Activated CD8-positive, alpha-beta memory T cell treated with anti-CD3 and anti-CD28 coated beads for 24 hours (primary cell): Measurements from ENCODE around the gene TRERF1.
A peak's percentile ranks its signal among the peaks of the same experiment; 100 is the strongest.

ENCODE experiments used
- DNase-seq: peaks from one replicate; pipeline ENCODE4 v3.0.0-alpha.2; 2020

TRERF1 gene

GRCh38 chr6:42366011-42366705 is 85.6 kb downstream of the TRERF1 start:
- no peak for DNase-seq

DNA sequence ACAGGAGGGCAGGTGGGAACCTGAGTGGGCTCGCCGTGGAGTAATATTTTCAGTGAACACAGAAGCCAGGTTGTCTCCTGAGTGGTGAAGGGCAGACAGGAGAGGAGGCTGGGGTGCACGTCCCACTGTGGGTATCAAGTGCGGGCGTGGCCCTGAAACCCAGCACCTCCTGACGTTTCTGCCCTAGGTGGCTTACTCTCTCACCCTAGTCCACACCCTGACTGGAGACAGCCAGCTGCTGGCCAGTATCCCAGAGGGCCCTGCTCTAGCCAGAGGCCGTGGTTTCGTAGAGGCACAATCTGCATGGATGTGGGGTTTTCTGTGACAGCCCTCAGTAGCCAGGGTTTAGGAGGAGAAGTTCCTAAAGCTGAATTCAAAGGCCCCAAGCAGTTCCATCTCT is 86.7 kb downstream of the TRERF1 start:
- no peak for DNase-seq

- no peak for DNase-seq
Measured at GRCh38 chr6:42363926-42364849, 87.5 kb downstream of the TRERF1 start.

GRCh38 chr6:42361036-42361435 is 90.7 kb downstream of the TRERF1 start:
- DNase-seq = no peak

DNA sequence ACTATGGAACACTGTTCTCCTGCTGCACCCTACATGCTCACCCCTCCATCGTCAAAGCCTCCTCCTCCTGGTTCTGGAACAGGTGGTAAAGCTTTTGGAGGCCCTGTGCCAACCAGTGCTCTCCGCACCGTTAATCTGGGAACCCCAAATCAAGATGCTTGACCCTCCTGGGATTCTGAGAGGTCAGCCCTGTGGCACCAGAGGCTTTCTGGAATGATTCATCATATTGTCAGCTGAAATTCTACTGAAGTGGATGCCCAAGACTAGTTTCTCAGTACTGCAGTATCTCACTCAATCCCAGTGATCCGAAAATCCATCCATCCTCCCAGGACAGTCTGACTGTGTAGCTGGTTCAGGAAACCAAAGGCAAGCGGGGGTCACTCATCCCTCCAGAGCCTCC is 92.7 kb downstream of the TRERF1 start:
- DNase-seq = no peak

GRCh38 chr6:42355416-42355815 is 96.3 kb downstream of the TRERF1 start:
- no peak for DNase-seq

- no peak for DNase-seq
Measured at GRCh38 chr6:42354702-42355101, 97.0 kb downstream of the TRERF1 start.

DNA sequence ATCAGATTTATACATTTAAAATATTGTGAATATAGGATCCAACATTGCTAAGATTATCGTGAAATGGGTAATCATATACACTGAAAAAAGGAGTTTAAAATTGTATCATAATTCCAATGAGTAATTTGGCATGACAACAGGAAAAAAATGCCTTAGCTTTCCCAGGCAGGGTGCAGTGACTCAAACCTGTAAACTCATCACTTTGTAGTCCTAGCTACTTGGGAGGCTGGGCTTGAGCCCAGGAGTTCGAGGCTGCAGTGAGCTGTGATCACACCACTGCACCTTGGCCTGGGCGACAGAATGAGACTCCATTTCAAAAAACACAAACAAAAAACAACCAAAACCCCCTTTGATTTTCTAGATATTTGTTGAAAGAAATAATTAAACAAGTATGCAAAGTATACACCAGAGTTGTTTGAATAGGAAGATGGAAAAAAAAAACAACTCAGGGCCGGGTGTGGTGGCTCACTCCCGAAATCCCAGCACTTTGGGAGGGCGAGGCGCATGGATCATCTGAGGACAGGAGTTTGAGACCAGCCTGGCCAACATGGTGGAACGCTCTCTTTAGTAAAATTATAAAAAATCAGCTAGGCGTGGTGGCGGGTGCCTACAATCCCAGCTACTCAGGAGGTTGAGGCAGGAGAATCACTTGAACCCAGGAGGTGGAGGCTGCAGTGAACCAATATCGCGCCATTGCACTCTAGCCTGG is 98.7 kb downstream of the TRERF1 start:
- DNase-seq = no peak

GRCh38 chr6:42350911-42351310 is 100.8 kb downstream of the TRERF1 start:
- DNase-seq = no peak

- DNase-seq = no peak
Measured at GRCh38 chr6:42349753-42350511, 101.8 kb downstream of the TRERF1 start.

DNA sequence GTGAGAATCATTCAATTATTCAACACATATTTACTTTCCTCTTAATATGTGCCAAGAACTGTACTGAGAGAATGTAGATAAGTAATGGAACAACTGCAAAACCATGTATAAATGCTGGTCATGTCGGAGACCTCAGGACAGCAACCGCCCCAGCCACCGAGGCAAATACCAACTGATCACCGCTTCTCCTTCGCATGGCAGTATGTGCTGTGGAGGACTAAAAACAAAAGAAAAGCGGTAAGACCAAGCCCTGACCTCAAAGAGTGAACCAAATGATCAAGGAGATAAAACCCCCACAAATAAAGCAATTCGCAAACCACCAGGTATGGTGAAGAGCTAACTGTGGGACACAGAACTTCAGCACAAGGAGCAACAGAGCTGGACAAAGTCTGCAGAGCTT is 104.3 kb downstream of the TRERF1 start:
- DNase-seq = peak; percentile 51

GRCh38 chr6:42345696-42346416 is 105.9 kb downstream of the TRERF1 start:
- peak; percentile 75 for DNase-seq

DNA sequence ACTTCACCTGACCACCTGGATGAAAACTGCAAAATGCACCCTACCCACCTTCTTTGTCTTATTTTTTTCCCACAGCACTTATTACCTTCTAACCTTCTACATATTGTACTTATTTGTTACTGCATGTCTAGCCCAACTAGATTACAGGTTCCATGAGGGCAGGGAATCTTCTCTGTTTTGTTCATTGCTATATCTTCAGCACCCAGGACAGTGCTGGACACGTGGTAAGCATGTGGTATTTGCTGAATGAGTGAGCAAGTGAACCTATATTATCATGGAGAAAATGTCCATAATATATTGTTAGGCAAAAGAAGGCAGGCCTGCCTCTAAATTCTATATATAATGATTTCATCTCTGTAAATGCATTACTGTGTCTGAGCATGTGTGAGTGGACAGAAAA is 107.0 kb downstream of the TRERF1 start:
- DNase-seq = no peak

- no peak for DNase-seq
Measured at GRCh38 chr6:42341771-42342553, 109.8 kb downstream of the TRERF1 start.

GRCh38 chr6:42341221-42341620 is 110.5 kb downstream of the TRERF1 start:
- DNase-seq = no peak

GRCh38 chr6:42340511-42340910 is 111.2 kb downstream of the TRERF1 start:
- no peak for DNase-seq

- no peak for DNase-seq
Measured at GRCh38 chr6:42339991-42340401, 111.7 kb downstream of the TRERF1 start.

GRCh38 chr6:42338744-42339222 is 112.9 kb downstream of the TRERF1 start:
- no peak for DNase-seq

- DNase-seq = peak; percentile 74
Measured at GRCh38 chr6:42337985-42338743, 113.6 kb downstream of the TRERF1 start.

GRCh38 chr6:42336431-42336830 is 115.3 kb downstream of the TRERF1 start:
- DNase-seq = no peak
